Heart right ventricle (tissue), 16 donors: ENCODE data around the gene CSMD2. TPM values are rescaled to one million over a fixed set of nuclear protein-coding genes. Genes with fewer than 3 reads are reported as not detected.

ENCODE experiments used
- ATAC-seq, 8 donors: fragments of 200-7000 bp; cut with Tn5 transposase; one replicate each; pipeline ENCODE4 v1.9.1; 2020; ENCODE audit warnings: mild to moderate bottlenecking in 8 of 8, moderate library complexity in 8 of 8, moderate number of reproducible peaks in 1 of 8
- DNase-seq, 2 donors: peaks; one replicate each; pipeline ENCODE4 v3.0.0-alpha.2; 2020
- H3K27ac ChIP-seq, 10 donors: fragments of 200-600 bp; sonication (generic) in 2 of 10; one replicate each; pipeline versions ENCODE4 v1.5.0 to v1.8.0; 2020 to 2022; ENCODE audit warnings: mild to moderate bottlenecking in 3 of 10
- H3K27me3 ChIP-seq, 7 donors: fragments of 200-600 bp; one replicate each; pipeline ENCODE4 v1.8.0; 2021 to 2022; ENCODE audit warnings: mild to moderate bottlenecking in 2 of 7
- H3K36me3 ChIP-seq, 9 donors: fragments of 200-600 bp; sonication (generic) in 1 of 9; one replicate each; pipeline versions ENCODE4 v1.5.0 to v1.8.0; 2020 to 2022; ENCODE audit warnings: mild to moderate bottlenecking in 2 of 9
- H3K4me1 ChIP-seq, 9 donors: fragments of 200-600 bp; sonication (generic) in 1 of 9; one replicate each; pipeline versions ENCODE4 v1.5.0 to v1.8.0; 2020 to 2022; ENCODE audit warnings: mild to moderate bottlenecking in 4 of 9
- H3K4me3 ChIP-seq, 10 donors: fragments of 200-600 bp; sonication (generic) in 2 of 10; one replicate each; pipeline versions ENCODE4 v1.5.0 to v1.8.0; 2020 to 2022; ENCODE audit warnings: mild to moderate bottlenecking in 7 of 10, moderate library complexity in 2 of 10
- H3K9me3 ChIP-seq, 11 donors: fragments of 200-600 bp in 10 of 11; sonication (generic) in 2 of 11; one replicate each; pipeline versions ENCODE4 v1.5.0 to v1.8.0; 2013 to 2022; ENCODE audit warnings: mild to moderate bottlenecking in 2 of 11, control low read depth in 1 of 11, moderate library complexity in 1 of 11
- CTCF ChIP-seq, 9 donors: fragments of 200-600 bp; sonication (generic) in 2 of 9; IDR thresholded peaks; one replicate each; pipeline versions ENCODE4 v1.5.0 to v1.8.0; 2021 to 2022; ENCODE audit warnings: antibody characterized with exemption in 9 of 9, mild to moderate bottlenecking in 5 of 9, moderate library complexity in 1 of 9
- WGBS, 2 donors: extraction: QIAGEN DNeasy Blood & Tissue Kit; methylation state at CpG; one replicate each; pipeline ENCODE4 v1.1.7; 2013; ENCODE audit warnings: inconsistent platforms in 1 of 2; 5-methylcytosine and 5-hydroxymethylcytosine counted together
- intact Hi-C, 10 donors: fragments of 100-400 bp; cut with DNase I; formaldehyde crosslinking; loops; one replicate each; pipeline versions ENCODE4 v1.11.1 to v1.14.2; 2022
- polyA plus RNA-seq, 2 donors: library from polyadenylated mRNA; stranded (reverse); fragments of 200-250 nt; gene quantifications; one replicate each; pipeline ENCODE4 v1.2.3, GENCODE V29; 2013
- total RNA-seq, 10 donors: library from RNA; stranded (reverse); fragmentation: NEBNext Ultra II Directional in 3 of 10; extraction: Animal tissue kit (Norgen Biotek cat#: 25700) in 3 of 10; gene quantifications; one replicate each; pipeline versions ENCODE4 v1.2.1 to v1.2.4, GENCODE V29; 2021 to 2023
- donor health status: Arrhythmogenic right ventricular cardiomyopathy.
- donor health status: ischemic (EF 13 %, LVEDD 7.1; RV severe dilation, severe dysfunction).
- donor health status: healthy with polysubstance abuse.
- donor health status: DM: no; HTN: yes; CAD: no.
- donor health status: DM: no; HTN: no; CAD: no.
- donor health status: ischemic (EF 25% LVEDD 6.9; RV normal size, moderate dysfunction).
- donor health status: ischemic (EF 25% LVEDD 5.7; RV mildly dilated, moderate dysfunction).
- donor health status: healthy.
- donor health status: DM: yes; HTN: yes; CAD: no.
- donor health status: Ischemic cardiomyopathy.
- donor health status: ischemic (EF 35%, LVEDD 5.7; RV mildly dilated, moderate dysfunction).
- donor health status: nonischemic (EF 11% LVEDD 7.7; RV severe dilation, severe dysfunction).
- donor health status: DM: yes; HTN: yes; CAD: no.
- donor health status: PGD.
- donor health status: ischemic (EF 29% LVEDD 5.4; RV normal size, mild dysfunction).
- donor health status: nonischemic (EF 23%, LVEDD 6.1; RV moderate dilation, normal function).

CSMD2 gene
- total and polyA plus RNA-seq, 12 donors, result 0.04 to 0.97 (median 0.14) TPM; not detected in 1

GRCh38 chr1:33719771-33720670 is 445.0 kb downstream of the CSMD2 start:
- ATAC-seq (no peak), DNase-seq (no peak)
- Histone ChIP-seq H3K27ac (no peak overlapping the region), H3K36me3 (no peaks in the 10 kb centered on the region), H3K4me3 (no peak overlapping the region), H3K9me3 (no peaks in the 10 kb centered on the region), H3K27me3 (peaks cover 0 to 19% (median 6%) of the 10 kb centered on the region in 7 donors), H3K4me1 (no peaks in the 10 kb centered on the region)
- WGBS, 2 donors, result 58 to 65% methylated on average over 8 of the region's 8 CpGs
- intact Hi-C loops, result no loop called here
- no peak for TF ChIP-seq CTCF (IDR thresholded peaks at IDR 0.05)

- ATAC-seq (no peak), DNase-seq (no peak)
- 86 to 94% methylated on average over 4 of the region's 4 CpGs for WGBS, 2 donors
- TF ChIP-seq CTCF (IDR thresholded peaks at IDR 0.05), result no peak
- H3K9me3 ChIP-seq, result no peaks in the 10 kb centered on the region
- peaks cover 0 to 19% (median 6%) of the 10 kb centered on the region in 7 donors for H3K27me3 ChIP-seq
- intact Hi-C loops, result no loop called here
- H3K36me3 ChIP-seq, result no peaks in the 10 kb centered on the region
- no peaks in the 10 kb centered on the region for H3K4me1 ChIP-seq
- H3K4me3 ChIP-seq, result no peak overlapping the region
- no peak overlapping the region for H3K27ac ChIP-seq
Observed at GRCh38 chr1:33719326-33719725, 445.7 kb downstream of the CSMD2 start.

GRCh38 chr1:33718186-33718585 is 446.8 kb downstream of the CSMD2 start:
- ATAC-seq (no peak), DNase-seq (no peak)
- no peaks in the 10 kb centered on the region for H3K36me3 ChIP-seq
- no peak overlapping the region for H3K27ac ChIP-seq
- H3K4me1 ChIP-seq, result no peaks in the 10 kb centered on the region
- H3K9me3 ChIP-seq, result no peaks in the 10 kb centered on the region
- intact Hi-C loops, result no loop called here
- H3K4me3 ChIP-seq, result no peak overlapping the region
- WGBS, 2 donors, result 95 to 96% methylated on average over 3 of the region's 3 CpGs
- TF ChIP-seq CTCF (IDR thresholded peaks at IDR 0.05), result no peak
- H3K27me3 ChIP-seq, result peaks cover 0 to 25% (median 6%) of the 10 kb centered on the region in 7 donors

- no peak for TF ChIP-seq CTCF (IDR thresholded peaks at IDR 0.05)
- 84 to 86% methylated on average over 3 of the region's 3 CpGs for WGBS, 2 donors
- no peak overlapping the region for H3K4me3 ChIP-seq
- ATAC-seq (no peak), DNase-seq (no peak)
- H3K36me3 ChIP-seq, result no peaks in the 10 kb centered on the region
- no peaks in the 10 kb centered on the region for H3K4me1 ChIP-seq
- intact Hi-C loops, result no loop called here
- no peaks in the 10 kb centered on the region for H3K9me3 ChIP-seq
- H3K27ac ChIP-seq, result no peak overlapping the region
- H3K27me3 ChIP-seq, result peaks cover 0 to 27% (median 15%) of the 10 kb centered on the region in 7 donors
Observed at GRCh38 chr1:33716976-33717688, 447.9 kb downstream of the CSMD2 start.
